Subcutaneous adipose tissue (tissue), 4 donors: ENCODE data around the gene LMAN2. TPM values are rescaled to one million over a fixed set of nuclear protein-coding genes. Genes with fewer than 3 reads are reported as not detected.

Source experiments
- total RNA-seq, 4 donors: library from RNA; depleted of rRNA; stranded (reverse); fragments of >200 nt; gene quantifications; one replicate each; pipeline ENCODE4 v1.1.0, GENCODE V29; 2016
- TF ChIP-seq, protein P1 (sequence below): fragments of 450-650 bp; IDR thresholded peaks from one replicate; pipeline ENCODE4 v1.5.1; 2016; ENCODE audit warnings: low read depth, mild to moderate bottlenecking, control low read depth, antibody characterized with exemption, moderate library complexity

The LMAN2 gene
- total RNA-seq, 4 donors from 2014 or later, result 93.6 to 158 (median 129) TPM

DNA sequence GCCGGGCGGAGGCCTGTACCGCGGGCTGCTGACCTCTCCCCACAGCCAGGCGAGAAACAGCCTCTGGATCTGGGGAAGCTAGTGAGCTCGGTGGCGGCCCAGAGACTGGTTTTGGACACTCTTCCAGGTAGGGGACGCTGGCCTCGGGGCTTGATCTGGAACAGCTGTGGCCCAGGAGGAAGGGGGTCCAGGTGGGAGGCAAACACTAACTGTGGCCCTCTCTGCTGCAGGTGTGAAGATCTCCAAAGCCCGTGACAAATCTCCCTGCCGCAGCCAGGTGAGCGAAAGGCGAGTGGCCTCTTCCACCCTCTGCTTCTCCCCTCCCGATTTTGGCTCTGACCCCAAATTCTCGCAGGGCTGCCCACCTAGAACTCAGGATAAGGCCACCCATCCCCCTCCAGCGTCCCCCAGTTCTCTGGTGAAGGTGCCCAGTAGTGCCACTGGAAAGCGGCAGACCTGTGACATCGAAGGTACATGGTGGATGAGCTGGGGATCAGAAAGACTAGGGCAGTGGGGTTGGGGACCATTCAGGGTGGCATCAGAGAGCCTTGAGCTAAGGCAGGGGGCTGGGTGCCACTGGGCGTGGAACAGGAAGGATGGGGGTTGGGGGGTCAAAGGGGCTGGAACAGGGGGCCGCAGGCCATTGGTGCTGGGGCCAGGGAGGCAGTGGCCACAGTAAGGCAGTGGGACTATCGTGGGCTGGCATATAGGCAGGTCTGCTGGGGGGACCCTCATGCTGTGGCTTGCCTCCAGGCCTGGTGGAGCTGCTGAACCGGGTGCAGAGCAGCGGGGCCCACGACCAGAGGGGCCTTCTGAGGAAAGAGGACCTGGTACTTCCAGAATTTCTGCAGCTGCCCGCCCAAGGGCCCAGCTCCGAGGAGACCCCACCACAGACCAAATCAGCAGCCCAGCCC, 19.9 kb upstream of the LMAN2 start:
- TF ChIP-seq, protein P1, sequence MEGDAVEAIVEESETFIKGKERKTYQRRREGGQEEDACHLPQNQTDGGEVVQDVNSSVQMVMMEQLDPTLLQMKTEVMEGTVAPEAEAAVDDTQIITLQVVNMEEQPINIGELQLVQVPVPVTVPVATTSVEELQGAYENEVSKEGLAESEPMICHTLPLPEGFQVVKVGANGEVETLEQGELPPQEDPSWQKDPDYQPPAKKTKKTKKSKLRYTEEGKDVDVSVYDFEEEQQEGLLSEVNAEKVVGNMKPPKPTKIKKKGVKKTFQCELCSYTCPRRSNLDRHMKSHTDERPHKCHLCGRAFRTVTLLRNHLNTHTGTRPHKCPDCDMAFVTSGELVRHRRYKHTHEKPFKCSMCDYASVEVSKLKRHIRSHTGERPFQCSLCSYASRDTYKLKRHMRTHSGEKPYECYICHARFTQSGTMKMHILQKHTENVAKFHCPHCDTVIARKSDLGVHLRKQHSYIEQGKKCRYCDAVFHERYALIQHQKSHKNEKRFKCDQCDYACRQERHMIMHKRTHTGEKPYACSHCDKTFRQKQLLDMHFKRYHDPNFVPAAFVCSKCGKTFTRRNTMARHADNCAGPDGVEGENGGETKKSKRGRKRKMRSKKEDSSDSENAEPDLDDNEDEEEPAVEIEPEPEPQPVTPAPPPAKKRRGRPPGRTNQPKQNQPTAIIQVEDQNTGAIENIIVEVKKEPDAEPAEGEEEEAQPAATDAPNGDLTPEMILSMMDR, result no peak

DNA sequence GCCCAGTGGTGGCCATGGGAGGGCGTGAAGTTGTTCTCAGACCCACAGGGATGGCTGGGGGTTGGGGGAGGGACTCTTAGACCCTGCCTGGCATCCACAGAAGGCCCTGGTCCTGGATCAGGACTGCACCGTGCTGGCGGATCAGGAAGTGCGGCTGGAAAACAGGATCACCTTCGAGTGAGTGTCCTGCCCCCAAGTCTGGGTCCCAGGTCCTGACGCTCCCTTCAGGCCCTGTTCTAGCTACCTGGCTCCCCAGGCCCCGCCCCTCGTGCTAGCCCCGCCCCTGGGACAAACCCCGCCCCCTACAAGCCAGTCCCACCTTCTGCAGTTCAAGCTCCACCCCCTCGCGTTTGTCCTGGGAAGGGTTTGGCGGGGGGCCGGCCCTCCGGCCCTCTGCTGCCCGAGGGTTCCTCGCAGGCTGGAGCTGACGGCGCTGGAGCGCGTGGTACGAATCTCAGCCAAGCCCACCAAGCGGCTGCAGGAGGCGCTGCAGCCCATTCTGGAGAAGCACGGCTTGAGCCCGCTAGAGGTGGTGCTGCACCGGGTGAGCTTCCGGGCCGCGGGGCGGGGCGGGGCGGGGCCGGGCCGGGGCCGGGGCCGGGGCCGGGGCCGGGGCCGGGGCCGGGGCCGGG, 19.1 kb upstream of the LMAN2 start:
- TF ChIP-seq, protein P1, result no peak

DNA sequence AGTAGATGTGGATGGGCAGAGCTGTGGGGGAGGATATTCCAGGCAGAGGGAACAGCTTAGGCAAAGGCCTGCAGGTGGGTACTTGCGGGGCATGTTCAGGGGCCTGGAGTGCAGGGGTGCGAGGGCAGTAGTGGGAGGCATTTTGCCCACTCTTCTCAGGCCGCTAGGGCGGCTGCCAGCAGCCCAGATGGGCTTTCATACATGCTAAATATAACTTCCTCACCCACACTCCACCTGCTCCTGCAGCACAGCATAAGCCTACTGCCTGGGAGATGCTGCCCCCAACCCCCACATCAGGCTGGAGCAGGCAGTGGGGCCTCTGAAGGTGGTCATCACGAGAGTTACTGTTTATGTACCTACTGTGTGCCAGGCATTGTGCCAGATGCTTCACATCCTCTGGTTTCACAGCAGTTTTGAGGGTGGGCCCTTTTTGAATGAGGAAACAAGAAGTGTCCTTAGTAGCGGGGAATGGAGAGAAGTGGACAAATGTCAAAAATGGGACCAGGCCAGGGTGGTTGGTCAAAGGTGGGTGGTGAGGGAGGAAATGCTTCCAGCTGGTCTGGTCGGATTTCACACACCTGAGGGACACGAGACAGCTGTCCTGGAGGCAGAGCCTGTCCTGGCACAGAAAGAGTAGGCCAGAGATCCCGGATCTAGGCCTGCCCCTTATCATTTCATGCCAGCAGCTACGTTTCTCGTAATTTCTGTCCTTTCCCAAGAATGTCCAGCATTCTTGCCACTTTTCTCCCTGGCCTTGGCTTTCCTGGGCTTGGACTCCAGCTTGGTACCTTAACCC, 18.4 kb upstream of the LMAN2 start:
- TF ChIP-seq, protein P1, result no peak

DNA sequence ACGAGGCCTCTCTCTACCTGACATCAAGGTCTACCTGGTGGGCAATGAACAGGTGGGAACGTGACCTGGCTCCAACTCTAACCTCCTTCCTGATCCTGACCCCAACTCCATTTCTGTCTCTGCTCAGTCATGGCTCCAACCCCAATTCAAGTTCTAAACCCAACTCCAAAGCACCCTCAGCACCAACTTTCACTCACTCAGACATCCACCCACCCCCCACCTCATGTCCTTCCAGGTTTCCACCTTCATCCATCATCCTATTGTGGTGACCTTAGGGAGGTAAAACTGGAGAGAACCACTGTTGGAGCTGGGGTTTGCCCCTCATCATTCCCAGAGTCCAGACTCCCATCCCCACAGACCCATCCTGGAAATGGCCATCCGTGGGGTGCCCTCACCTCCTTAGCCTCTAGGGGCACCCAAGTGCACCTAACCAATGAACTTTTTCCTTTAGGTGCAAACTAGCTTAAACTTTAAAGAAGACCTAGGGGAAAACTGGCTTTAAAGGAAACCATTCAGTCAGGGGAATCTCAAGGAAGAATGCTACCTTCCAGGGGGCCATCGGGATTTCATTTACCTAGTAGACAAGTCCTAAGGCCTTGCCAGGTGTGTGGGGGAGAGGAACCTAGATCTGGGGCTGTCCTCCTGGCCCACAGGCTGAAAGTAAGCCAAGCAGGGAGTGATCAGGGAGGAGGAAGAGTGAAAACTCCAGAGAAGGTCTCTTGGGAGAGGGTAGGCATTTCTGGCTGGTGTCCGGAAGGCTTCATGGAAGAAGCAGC, 17.6 kb upstream of the LMAN2 start:
- TF ChIP-seq, protein P1, result no peak

DNA sequence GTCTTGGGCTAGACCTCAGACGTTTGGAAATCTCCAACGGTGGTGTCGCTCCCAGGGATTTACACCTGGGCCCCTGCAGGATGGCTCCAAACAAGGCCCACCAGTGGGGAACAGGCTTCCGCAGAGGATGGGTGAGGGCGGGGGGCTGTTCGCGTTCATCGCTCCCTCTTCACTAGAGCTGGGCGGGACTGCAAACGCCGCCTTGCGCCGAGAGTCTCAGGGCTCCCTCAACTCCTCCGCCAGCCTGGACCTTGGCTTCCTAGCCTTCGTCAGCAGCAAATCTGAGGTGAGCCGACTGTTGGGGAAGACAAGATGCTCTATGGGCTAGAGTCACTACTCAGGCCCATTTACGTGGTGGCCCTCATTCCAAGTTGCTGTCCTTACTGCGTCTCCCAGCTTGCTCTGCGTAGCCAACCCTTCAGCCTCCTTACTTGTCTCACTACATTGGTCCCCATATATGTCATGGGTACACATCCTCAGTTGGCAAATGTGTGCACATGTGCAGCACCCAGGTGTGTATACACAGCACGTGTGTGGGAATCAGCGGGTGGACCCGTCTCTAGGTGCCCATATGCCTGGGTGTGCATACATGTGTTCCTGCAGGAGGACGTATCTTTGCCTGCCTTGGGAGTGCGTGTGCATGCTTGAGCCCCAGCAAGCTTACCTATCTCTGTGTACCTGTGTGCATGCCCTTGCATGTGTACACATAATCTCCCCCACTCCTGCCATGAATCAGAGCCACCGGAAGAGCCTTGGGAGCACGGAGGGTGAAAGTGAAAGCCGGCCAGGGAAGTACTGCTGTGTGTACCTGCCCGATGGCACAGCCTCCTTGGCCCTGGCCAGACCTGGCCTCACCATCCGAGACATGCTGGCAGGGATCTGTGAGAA, 16.8 kb upstream of the LMAN2 start:
- TF ChIP-seq, protein P1, result no peak

DNA sequence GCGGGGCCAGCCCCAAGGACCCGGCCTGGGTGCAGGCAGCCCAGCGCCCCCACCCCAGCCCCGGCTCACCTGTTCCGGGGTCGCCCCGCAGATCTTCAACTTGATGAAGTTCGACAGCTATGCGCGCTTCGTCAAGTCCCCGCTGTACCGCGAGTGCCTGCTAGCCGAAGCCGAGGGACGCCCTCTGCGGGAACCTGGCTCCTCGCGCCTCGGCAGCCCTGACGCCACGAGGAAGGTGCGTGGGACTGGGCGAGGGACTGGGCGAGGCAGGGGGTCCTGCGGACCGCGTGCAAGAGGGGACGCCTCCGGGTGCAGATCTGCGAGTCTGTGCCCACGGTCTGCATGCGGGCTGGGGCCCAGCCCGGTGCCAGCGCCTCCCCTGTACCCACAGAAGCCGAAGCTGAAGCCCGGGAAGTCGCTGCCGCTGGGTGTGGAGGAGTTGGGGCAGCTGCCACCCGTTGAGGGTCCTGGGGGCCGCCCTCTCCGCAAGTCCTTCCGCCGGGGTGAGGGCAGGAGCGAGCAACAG, 15.9 kb upstream of the LMAN2 start:
- TF ChIP-seq, protein P1, result no peak
